Lung (tissue), 12 donors: ENCODE results near the gene MTF2. TPM values are rescaled to one million over a fixed set of nuclear protein-coding genes. Genes with fewer than 3 reads are reported as not detected.

ENCODE experiments used
- ATAC-seq: fragments of 200-7000 bp; cut with Tn5 transposase; one replicate; pipeline ENCODE4 v1.9.1; 2020; ENCODE audit warnings: moderate number of reproducible peaks; ENCODE audit not compliant: insufficient read depth, low FRiP score
- DNase-seq, 3 donors: peaks; one replicate each; pipeline ENCODE4 v3.0.0-alpha.2; 2013 to 2017
- H3K27ac ChIP-seq, 2 donors: one replicate each; pipeline ENCODE4 v1.5.1; 2013; ENCODE audit warnings: mild to moderate bottlenecking in 2 of 2, moderate library complexity in 2 of 2, control low read depth in 1 of 2, inconsistent platforms in 1 of 2, low read depth in 1 of 2, low read length in 1 of 2
- H3K27me3 ChIP-seq, 3 donors: one replicate each; pipeline ENCODE4 v1.5.1; 2013; ENCODE audit warnings: low read length in 2 of 3; ENCODE audit not compliant: control insufficient read depth in 3 of 3, insufficient read depth in 3 of 3
- H3K36me3 ChIP-seq, 4 donors: one replicate each; pipeline ENCODE4 v1.5.1; 2013; ENCODE audit warnings: low read length in 4 of 4, mild to moderate bottlenecking in 1 of 4, moderate library complexity in 1 of 4; ENCODE audit not compliant: control insufficient read depth in 4 of 4, insufficient read depth in 4 of 4
- H3K4me1 ChIP-seq, 5 donors: one replicate each; pipeline ENCODE4 v1.5.1; 2013; ENCODE audit warnings: low read length in 5 of 5, mild to moderate bottlenecking in 2 of 5, moderate library complexity in 1 of 5; ENCODE audit not compliant: control insufficient read depth in 5 of 5, insufficient read depth in 5 of 5
- H3K4me3 ChIP-seq: one replicate; pipeline ENCODE4 v1.5.1; 2013; ENCODE audit warnings: mild to moderate bottlenecking, control low read depth, moderate library complexity
- H3K9ac ChIP-seq, 2 donors: one replicate each; pipeline ENCODE4 v1.5.1; 2013; ENCODE audit warnings: low read length in 2 of 2, control low read depth in 1 of 2; ENCODE audit not compliant: insufficient read depth in 1 of 2
- H3K9me3 ChIP-seq, 4 donors: one replicate each; pipeline ENCODE4 v1.5.1; 2013; ENCODE audit warnings: low read length in 3 of 4, mild to moderate bottlenecking in 1 of 4, moderate library complexity in 1 of 4; ENCODE audit not compliant: control insufficient read depth in 4 of 4, insufficient read depth in 3 of 4
- CTCF ChIP-seq: IDR thresholded peaks from 2 replicates; pipeline ENCODE4 v1.5.1; 2012; ENCODE audit warnings: mild to moderate bottlenecking; ENCODE audit errors: control extremely low read depth, extremely low read depth
- WGBS, 2 donors: extraction: QIAGEN DNeasy Blood & Tissue Kit; methylation state at CpG; one replicate each; pipeline ENCODE4 v1.1.7; 2013; 5-methylcytosine and 5-hydroxymethylcytosine counted together
- polyA plus RNA-seq, 2 donors: library from polyadenylated mRNA; stranded (reverse); fragments of 200-250 nt; gene quantifications; one replicate each; pipeline ENCODE4 v1.2.1, GENCODE V29; 2013
- total RNA-seq, 2 donors: library from RNA; depleted of rRNA in 1 of 2; stranded (reverse); fragments of >200 nt in 1 of 2; gene quantifications; one replicate each; pipeline ENCODE4 v1.2.1, GENCODE V29; 2014 to 2021
- donor health status: control.
- donor health status: control.
- donor health status: Bipolar disorder and iron deficiency.
- donor health status: healthy.
- donor health status: DM: yes; HTN: yes; CAD: no.

Gene MTF2
- total and polyA plus RNA-seq, 4 donors = 8.8 to 78.7 (median 17.3) TPM

DNA sequence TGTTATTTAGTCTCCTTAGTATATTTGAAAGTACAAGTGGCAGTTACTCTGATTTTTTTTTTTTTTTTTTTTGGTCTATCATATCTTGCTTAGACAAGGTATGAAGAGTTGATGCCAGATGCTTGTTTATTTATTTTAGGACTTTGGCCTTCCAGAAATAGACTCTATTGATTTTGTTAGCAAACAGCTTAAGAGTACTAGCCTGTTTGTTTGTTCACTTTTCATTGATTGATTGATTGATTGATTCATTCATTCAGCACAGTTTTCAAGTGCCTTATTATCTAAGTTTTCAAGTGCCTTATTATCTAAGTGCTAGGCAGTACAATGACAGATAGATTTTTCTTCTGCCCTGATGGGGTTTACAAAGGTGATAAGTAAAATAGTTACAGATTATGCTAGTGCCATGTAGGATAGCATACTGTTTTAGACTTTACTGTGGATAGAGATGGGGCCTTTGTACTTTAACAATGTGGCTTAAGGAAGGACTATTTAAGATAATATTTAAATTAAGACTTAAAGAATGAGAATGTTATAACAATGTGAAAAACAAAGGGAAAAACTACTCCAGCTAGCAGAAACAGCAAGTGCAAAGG lies 50.5 kb downstream of the MTF2 start:
- TF ChIP-seq CTCF = no peak
- ATAC-seq = no peak
- no peak overlapping the region for H3K9ac ChIP-seq
- no peak for DNase-seq
- no peaks in the 10 kb centered on the region for H3K9me3 ChIP-seq
- peaks cover 2 to 21% (median 9%) of the 10 kb centered on the region in 4 donors for H3K36me3 ChIP-seq
- H3K27ac ChIP-seq = no peak overlapping the region
- no peaks in the 10 kb centered on the region for H3K27me3 ChIP-seq
- no peak overlapping the region for H3K4me3 ChIP-seq
- H3K4me1 ChIP-seq = peaks cover 0 to 5% (median 0%) of the 10 kb centered on the region in 5 donors

DNA sequence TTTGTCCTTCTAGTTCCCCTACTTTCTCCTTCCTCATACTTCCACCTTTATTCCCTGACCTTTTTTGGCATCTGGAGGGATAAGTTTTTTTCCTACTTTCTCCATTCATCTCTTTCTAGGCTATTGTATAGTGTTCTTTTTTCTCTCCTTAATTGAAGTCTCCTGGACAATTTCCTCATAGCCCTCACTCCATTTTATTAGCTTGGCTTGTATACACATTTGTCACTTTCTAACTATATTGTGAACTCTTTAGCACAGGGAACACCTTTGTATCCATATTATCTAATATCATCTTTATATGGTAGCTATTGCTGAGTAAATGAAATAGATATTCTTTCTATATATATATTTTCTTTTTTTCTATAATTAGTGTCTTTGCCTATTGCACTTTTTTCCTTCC lies 53.6 kb downstream of the MTF2 start:
- no peak for ATAC-seq
- no peaks in the 10 kb centered on the region for H3K9me3 ChIP-seq
- no peak overlapping the region for H3K9ac ChIP-seq
- TF ChIP-seq CTCF = no peak
- no peak overlapping the region for H3K4me3 ChIP-seq
- no peak for DNase-seq
- no peaks in the 10 kb centered on the region for H3K27me3 ChIP-seq
- no peak overlapping the region for H3K27ac ChIP-seq
- peaks cover 0 to 5% (median 0%) of the 10 kb centered on the region in 5 donors for H3K4me1 ChIP-seq
- peaks cover 6 to 33% (median 18%) of the 10 kb centered on the region in 4 donors for H3K36me3 ChIP-seq

- no peak for TF ChIP-seq CTCF
- Histone ChIP-seq H3K4me3 (no peak overlapping the region), H3K36me3 (peaks cover 6 to 29% (median 14%) of the 10 kb centered on the region in 4 donors), H3K4me1 (no peaks in the 10 kb centered on the region), H3K9ac (no peak overlapping the region), H3K9me3 (no peaks in the 10 kb centered on the region), H3K27ac (no peak overlapping the region), H3K27me3 (no peaks in the 10 kb centered on the region)
- no peak for DNase-seq
- 94% methylated on average over 5 of the region's 5 CpGs for WGBS, 2 donors
- no peak for ATAC-seq
These were observed 57.4 kb downstream of the MTF2 start for GRCh38 chr1:93136445-93136844.
